IMR-90 (cell line): ENCODE data around the gene DDX21. TPM values are rescaled to one million over a fixed set of nuclear protein-coding genes. Genes with fewer than 3 reads are reported as not detected.

Experiments used
- ATAC-seq: fragments of 200-7000 bp; cut with Tn5 transposase; 2 replicates; pipeline ENCODE4 v1.9.1; 2020; ENCODE audit warnings: low read depth, mild to moderate bottlenecking, moderate library complexity
- BruUV-seq: library from RNA; stranded (reverse); fragments of 400-500 nt; replicated peaks from 2 replicates; lab custom pipeline; 2021; lab: Mats Ljungman, UMichigan
- CTCF ChIA-PET: fragments of 300-600 bp; formaldehyde crosslinking; extraction: SDS; loops from one replicate; lab custom pipeline; 2021; ENCODE audit warnings: antibody characterized with exemption; lab: Yijun Ruan, JAX
- POLR2A ChIA-PET: fragments of 300-600 bp; sonication (Branson Sonifier 250); formaldehyde crosslinking; loops from one replicate; lab custom pipeline; 2022; ENCODE audit warnings: antibody characterized with exemption; ENCODE audit not compliant: unreplicated experiment; lab: Charles Lee
- DNase-seq: peaks from one replicate; pipeline ENCODE4 v3.0.0; 2013
- H2AFZ ChIP-seq: replicated peaks from 2 replicates; pipeline ENCODE3; 2013; ENCODE audit warnings: low read length, mild to moderate bottlenecking; ENCODE audit not compliant: poor library complexity
- H2AK5ac ChIP-seq: 2 replicates; pipeline ENCODE4 v1.6.1; 2013; ENCODE audit warnings: low read depth, low read length, inconsistent platforms
- H2AK9ac ChIP-seq: replicated peaks from 2 replicates; pipeline ENCODE3; 2013; ENCODE audit warnings: mild to moderate bottlenecking, low read depth, low read length, moderate library complexity; ENCODE audit not compliant: poor library complexity
- H2BK120ac ChIP-seq: 2 replicates; pipeline ENCODE4 v1.6.1; 2013; ENCODE audit warnings: low read depth, low read length, inconsistent platforms
- H2BK15ac ChIP-seq: 3 replicates; pipeline ENCODE4 v1.6.1; 2013; ENCODE audit warnings: low read depth, low read length, inconsistent platforms
- H2BK20ac ChIP-seq: 2 replicates; pipeline ENCODE4 v1.6.1; 2013; ENCODE audit warnings: low read depth, mild to moderate bottlenecking, inconsistent platforms, low read length, moderate library complexity
- H2BK5ac ChIP-seq: 2 replicates; pipeline ENCODE4 v1.6.1; 2013; ENCODE audit warnings: mild to moderate bottlenecking, low read depth, low read length, inconsistent platforms; ENCODE audit not compliant: poor library complexity, severe bottlenecking
- H3K14ac ChIP-seq: replicated peaks from 2 replicates; pipeline ENCODE4 v1.6.1; 2013; ENCODE audit warnings: low read depth, low read length, inconsistent platforms
- H3K18ac ChIP-seq: 2 replicates; pipeline ENCODE4 v1.6.1; 2013; ENCODE audit warnings: low read depth, low read length, control low read depth
- H3K23ac ChIP-seq: 2 replicates; pipeline ENCODE4 v1.6.1; 2013; ENCODE audit warnings: low read depth, low read length, inconsistent platforms
- H3K27ac ChIP-seq: 2 replicates; pipeline ENCODE4 v1.5.1; 2013; ENCODE audit warnings: mild to moderate bottlenecking, control low read depth, low read length; ENCODE audit not compliant: insufficient read depth
- H3K27me3 ChIP-seq: 2 replicates; pipeline ENCODE4 v1.6.1; 2013; ENCODE audit warnings: low read length; ENCODE audit not compliant: control insufficient read depth, insufficient read depth
- H3K36me3 ChIP-seq: 2 replicates; pipeline ENCODE4 v1.6.1; 2013; ENCODE audit warnings: low read length, mixed read lengths; ENCODE audit not compliant: control insufficient read depth, insufficient read depth
- H3K4ac ChIP-seq: 2 replicates; pipeline ENCODE4 v1.6.1; 2013; ENCODE audit warnings: low read depth, low read length, inconsistent platforms
- H3K4me1 ChIP-seq: 2 replicates; pipeline ENCODE4 v1.6.1; 2013; ENCODE audit warnings: low read length, mixed read lengths; ENCODE audit not compliant: control insufficient read depth, insufficient read depth
- H3K4me2 ChIP-seq: 2 replicates; pipeline ENCODE4 v1.6.1; 2013; ENCODE audit warnings: low read depth, mild to moderate bottlenecking, control low read depth, low read length, moderate library complexity
- H3K4me3 ChIP-seq: 2 replicates; pipeline ENCODE4 v1.5.1; 2013; ENCODE audit warnings: low read depth, mild to moderate bottlenecking, control low read depth, low read length, moderate library complexity; ENCODE audit not compliant: insufficient read depth
- H3K56ac ChIP-seq: 2 replicates; pipeline ENCODE4 v1.6.1; 2013; ENCODE audit warnings: low read length, inconsistent platforms; ENCODE audit not compliant: insufficient read depth; ENCODE audit errors: extremely low read depth
- H3K79me1 ChIP-seq, 2 experiments: 2 replicates each; pipeline ENCODE4 v1.6.1; 2013; ENCODE audit warnings: low read length in 2 of 2, inconsistent platforms in 1 of 2, low read depth in 1 of 2
- H3K9ac ChIP-seq: 2 replicates; pipeline ENCODE4 v1.6.1; 2013; ENCODE audit warnings: low read depth, low read length, control low read depth
- H3K9me1 ChIP-seq: 2 replicates; pipeline ENCODE4 v1.6.1; 2013; ENCODE audit warnings: low read length, inconsistent platforms; ENCODE audit not compliant: insufficient read depth
- H3K9me3 ChIP-seq: 2 replicates; pipeline ENCODE4 v1.6.1; 2013; ENCODE audit warnings: low read length; ENCODE audit not compliant: control insufficient read depth, insufficient read depth
- H4K20me1 ChIP-seq: 2 replicates; pipeline ENCODE4 v1.6.1; 2013; ENCODE audit warnings: low read length, inconsistent platforms; ENCODE audit not compliant: insufficient read depth
- H4K5ac ChIP-seq: 2 replicates; pipeline ENCODE4 v1.6.1; 2013; ENCODE audit warnings: mild to moderate bottlenecking, low read depth, low read length, control low read depth
- H4K8ac ChIP-seq, 2 experiments: 2 replicates each; pipeline ENCODE4 v1.6.1; 2013; ENCODE audit warnings: low read depth in 2 of 2, low read length in 2 of 2, control low read depth in 1 of 2, inconsistent platforms in 1 of 2
- H4K91ac ChIP-seq: 2 replicates; pipeline ENCODE4 v1.6.1; 2013; ENCODE audit warnings: low read depth, low read length, inconsistent platforms; ENCODE audit not compliant: insufficient read depth
- CEBPB ChIP-seq: IDR thresholded peaks from 2 replicates; pipeline ENCODE4 v1.6.1; 2012; ENCODE audit warnings: low read depth, low read length, improper control_type of control experiment
- MAZ ChIP-seq: IDR thresholded peaks from 2 replicates; pipeline ENCODE4 v1.6.1; 2012; ENCODE audit warnings: low read depth, mild to moderate bottlenecking, low read length, improper control_type of control experiment, moderate library complexity, borderline replicate concordance
- NFE2L2 ChIP-seq: fragments of 150-350 bp; IDR thresholded peaks from 2 replicates; pipeline ENCODE4 v1.6.1; 2016; ENCODE audit warnings: low read depth, mild to moderate bottlenecking, low read length
- RAD21 ChIP-seq: IDR thresholded peaks from 2 replicates; pipeline ENCODE4 v1.6.1; 2012; ENCODE audit warnings: low read length, improper control_type of control experiment
- RFX5 ChIP-seq: IDR thresholded peaks from 2 replicates; pipeline ENCODE4 v1.8.0; 2012; ENCODE audit warnings: low read depth, mild to moderate bottlenecking, low read length, moderate library complexity
- USF2 ChIP-seq: fragments of 150-350 bp; IDR thresholded peaks from 2 replicates; pipeline ENCODE4 v1.6.1; 2017; ENCODE audit warnings: mild to moderate bottlenecking, antibody characterized with exemption, low read length, low read depth
- WGBS, 2 experiments: methylation state at CpG; one replicate each; pipeline versions ENCODE4 v1.1.5 to v1.1.7; 2013; ENCODE audit warnings: missing lambda C conversion rate in 2 of 2; ENCODE audit not compliant: insufficient read length in 1 of 2; ENCODE audit errors: extremely low coverage in 2 of 2; 5-methylcytosine and 5-hydroxymethylcytosine counted together
- dilution Hi-C: fragments of 300-500 bp; cut with HindIII; formaldehyde crosslinking; loops from one replicate; pipeline ENCODE4 v1.14.3; 2018; ENCODE audit warnings: low sequenced_read_pairs; ENCODE audit not compliant: unreplicated experiment
- in situ Hi-C: fragments of 300-500 bp; cut with MboI; formaldehyde crosslinking; loops from 3 replicates; pipeline ENCODE4 v1.14.3; 2019; ENCODE audit warnings: low sequenced_read_pairs, inconsistent platforms, mixed read lengths
- intact Hi-C: fragments of 100-400 bp; cut with micrococcal nuclease; formaldehyde crosslinking; loops from 2 replicates; pipeline ENCODE4 v1.10.0; 2022
- polyA plus RNA-seq, 3 experiments: library from polyadenylated mRNA; depleted of rRNA; stranded (reverse); fragments of >200 nt; gene quantifications; 2 replicates each; pipeline ENCODE4 v1.2.3, GENCODE V29; 2012; ENCODE audit warnings: low replicate concordance in 1 of 3
- total RNA-seq: library from RNA; depleted of rRNA; stranded (reverse); fragments of >200 nt; gene quantifications from 2 replicates; pipeline ENCODE4 v1.2.3, GENCODE V29; 2012

The DDX21 gene
- total and polyA plus RNA-seq, 2 of the 4 experiments (the other 2 are of a cell fraction): 43.2 to 73.7 TPM

- ATAC-seq (peak; percentile 29; the same call in 1 of the 2 replicates), DNase-seq (peak; percentile 66)
- H3K4me2 ChIP-seq: no peak overlapping the region
- 100% methylated on average over 1 of the region's 1 CpG; no CpG with 5 or more reads in 1 of the 2 experiments for WGBS, 2 experiments
- H2AK5ac ChIP-seq: no peak overlapping the region
- in situ Hi-C loops: no loop called here
- dilution Hi-C loops: loop anchor here (25.0 kb wide), 1 partner anchor 98 kb away; the partner anchor contains the start of gene VPS26A
- no peak overlapping the region; a peak in 1 of 4 replicates for H4K8ac ChIP-seq
- no peak overlapping the region for H3K18ac ChIP-seq
- no peak overlapping the region for H2BK120ac ChIP-seq
- H3K4me3 ChIP-seq: no peak overlapping the region
- H2AFZ ChIP-seq: no peak overlapping the region
- H2BK5ac ChIP-seq: peak overlapping the region; percentile 24
- intact Hi-C loops: loop anchor here (5.0 kb wide), 1 partner anchor 33 kb away; no protein-coding TSS in a partner anchor
- 0 out of 2 replicates have a peak overlapping the region, but pooled peaks have one; percentile 8 for H3K23ac ChIP-seq
- no peak overlapping the region for H3K4ac ChIP-seq
- no peak overlapping the region for H2BK15ac ChIP-seq
- no peak overlapping the region for H3K56ac ChIP-seq
- no peak overlapping the region for H3K14ac ChIP-seq
- POLR2A ChIA-PET: no interaction called here
- H3K4me1 ChIP-seq: no peaks in the 10 kb centered on the region
- no peaks in the 10 kb centered on the region for H4K20me1 ChIP-seq
- no peaks in the 10 kb centered on the region for H3K9me1 ChIP-seq
- CTCF ChIA-PET: interaction anchor here (0.7 kb wide), 1 partner anchor 65 kb away, joined by 4 read pairs; no protein-coding TSS in a partner anchor
- TF ChIP-seq USF2: no peak
- TF ChIP-seq RAD21: no peak
- no peak for TF ChIP-seq MAZ
- no peak for TF ChIP-seq NFE2L2
- peak; percentile 40 for TF ChIP-seq CEBPB
- TF ChIP-seq RFX5: no peak
- no peaks in the 10 kb centered on the region for H3K27me3 ChIP-seq
- no TSS peak for BruUV-seq
- H2BK20ac ChIP-seq: no peak overlapping the region
- H3K79me1 ChIP-seq: peaks cover 12 to 21% of the 10 kb centered on the region in 2 experiments; a peak in 3 of 4 replicates
- no peak overlapping the region for H4K5ac ChIP-seq
- H3K9ac ChIP-seq: no peak overlapping the region
- H2AK9ac ChIP-seq: no peak overlapping the region
- no peaks in the 10 kb centered on the region for H3K9me3 ChIP-seq
- H4K91ac ChIP-seq: no peak overlapping the region
- H3K27ac ChIP-seq: peak overlapping the region; percentile 16; the same call in 1 of the 2 replicates
- peaks cover 30% of the 10 kb centered on the region for H3K36me3 ChIP-seq
Observed at GRCh38 chr10:69014171-69014570, 58.2 kb downstream of the DDX21 start.
